Sigmoid colon (tissue), 4 donors: Measurements from ENCODE around the gene FSTL5.

Experiments
- CTCF ChIP-seq, 4 experiments: fragments of 450-650 bp in 3 of 4; fragments of 200-600 bp in 1 of 4; IDR thresholded peaks; one replicate each; pipeline ENCODE4 v1.5.1; 2016 to 2019; ENCODE audit warnings: antibody characterized with exemption in 4 of 4, mild to moderate bottlenecking in 3 of 4, moderate library complexity in 2 of 4
- POLR2A ChIP-seq, 2 donors: fragments of 450-650 bp; IDR thresholded peaks; one replicate each; pipeline ENCODE4 v1.6.1; 2016; ENCODE audit warnings: antibody characterized with exemption in 2 of 2, mild to moderate bottlenecking in 2 of 2, moderate library complexity in 2 of 2
- POLR2AphosphoS5 ChIP-seq, 4 donors: sonication (generic); formaldehyde crosslinking; IDR thresholded peaks; one replicate each; pipeline ENCODE4 v1.6.1; 2017; ENCODE audit warnings: antibody characterized with exemption in 4 of 4

- TF ChIP-seq CTCF (IDR thresholded peaks at IDR 0.05): no peak
- TF ChIP-seq POLR2A (IDR thresholded peaks at IDR 0.05): no peak
- TF ChIP-seq POLR2AphosphoS5 (IDR thresholded peaks at IDR 0.05): no peak
Measured at GRCh38 chr4:161546902-161547301, 616.9 kb downstream of the FSTL5 start.
